ENCODE results near the gene TRIM65. TPM values are rescaled to one million over a fixed set of nuclear protein-coding genes. Genes with fewer than 3 reads are reported as not detected.

Gene TRIM65
- total and polyA plus RNA-seq, 2 of the 13 experiments (the other 11 are each of a cell fraction or from before 2014, with no cell fraction given): 10.3 to 22.4 TPM

DNA sequence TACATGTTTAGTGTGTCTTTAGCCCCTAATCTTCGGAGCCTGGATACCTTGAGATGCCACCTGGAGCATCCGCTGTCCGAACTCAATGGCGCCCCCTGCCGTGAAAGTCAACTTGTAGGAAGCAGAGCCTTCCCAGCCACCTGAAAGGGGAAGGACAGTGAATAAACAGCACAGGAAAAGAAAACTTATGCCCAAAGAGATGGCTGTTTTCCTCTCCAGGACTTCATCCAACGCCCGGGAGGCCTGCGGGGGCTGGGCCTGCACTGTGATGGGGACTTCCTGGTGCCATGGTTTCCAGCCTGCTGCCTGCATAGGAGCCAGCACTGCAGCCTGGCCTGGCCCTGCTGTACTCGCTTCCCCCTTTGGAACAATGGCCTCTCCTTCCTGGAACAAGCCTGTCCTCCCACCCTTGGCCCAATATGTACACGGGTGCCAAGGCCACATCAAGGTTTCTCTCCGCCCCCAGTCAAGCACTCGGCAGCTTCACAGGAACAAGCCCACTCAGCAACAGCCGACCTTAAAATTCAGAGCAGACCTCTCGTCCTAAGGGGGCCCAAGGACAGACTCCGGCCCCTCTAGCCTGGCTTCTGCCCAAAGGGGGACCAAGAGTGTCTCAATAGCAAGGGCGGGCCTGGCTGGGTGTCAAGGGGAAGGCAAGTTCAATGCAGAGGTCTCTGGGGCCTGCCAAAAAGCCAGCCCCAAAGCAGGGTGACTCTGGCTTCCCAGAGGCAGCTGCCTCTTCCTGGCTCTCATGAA, 48.0 kb downstream of the TRIM65 start (continued):
- TF ChIP-seq, protein P1, sequence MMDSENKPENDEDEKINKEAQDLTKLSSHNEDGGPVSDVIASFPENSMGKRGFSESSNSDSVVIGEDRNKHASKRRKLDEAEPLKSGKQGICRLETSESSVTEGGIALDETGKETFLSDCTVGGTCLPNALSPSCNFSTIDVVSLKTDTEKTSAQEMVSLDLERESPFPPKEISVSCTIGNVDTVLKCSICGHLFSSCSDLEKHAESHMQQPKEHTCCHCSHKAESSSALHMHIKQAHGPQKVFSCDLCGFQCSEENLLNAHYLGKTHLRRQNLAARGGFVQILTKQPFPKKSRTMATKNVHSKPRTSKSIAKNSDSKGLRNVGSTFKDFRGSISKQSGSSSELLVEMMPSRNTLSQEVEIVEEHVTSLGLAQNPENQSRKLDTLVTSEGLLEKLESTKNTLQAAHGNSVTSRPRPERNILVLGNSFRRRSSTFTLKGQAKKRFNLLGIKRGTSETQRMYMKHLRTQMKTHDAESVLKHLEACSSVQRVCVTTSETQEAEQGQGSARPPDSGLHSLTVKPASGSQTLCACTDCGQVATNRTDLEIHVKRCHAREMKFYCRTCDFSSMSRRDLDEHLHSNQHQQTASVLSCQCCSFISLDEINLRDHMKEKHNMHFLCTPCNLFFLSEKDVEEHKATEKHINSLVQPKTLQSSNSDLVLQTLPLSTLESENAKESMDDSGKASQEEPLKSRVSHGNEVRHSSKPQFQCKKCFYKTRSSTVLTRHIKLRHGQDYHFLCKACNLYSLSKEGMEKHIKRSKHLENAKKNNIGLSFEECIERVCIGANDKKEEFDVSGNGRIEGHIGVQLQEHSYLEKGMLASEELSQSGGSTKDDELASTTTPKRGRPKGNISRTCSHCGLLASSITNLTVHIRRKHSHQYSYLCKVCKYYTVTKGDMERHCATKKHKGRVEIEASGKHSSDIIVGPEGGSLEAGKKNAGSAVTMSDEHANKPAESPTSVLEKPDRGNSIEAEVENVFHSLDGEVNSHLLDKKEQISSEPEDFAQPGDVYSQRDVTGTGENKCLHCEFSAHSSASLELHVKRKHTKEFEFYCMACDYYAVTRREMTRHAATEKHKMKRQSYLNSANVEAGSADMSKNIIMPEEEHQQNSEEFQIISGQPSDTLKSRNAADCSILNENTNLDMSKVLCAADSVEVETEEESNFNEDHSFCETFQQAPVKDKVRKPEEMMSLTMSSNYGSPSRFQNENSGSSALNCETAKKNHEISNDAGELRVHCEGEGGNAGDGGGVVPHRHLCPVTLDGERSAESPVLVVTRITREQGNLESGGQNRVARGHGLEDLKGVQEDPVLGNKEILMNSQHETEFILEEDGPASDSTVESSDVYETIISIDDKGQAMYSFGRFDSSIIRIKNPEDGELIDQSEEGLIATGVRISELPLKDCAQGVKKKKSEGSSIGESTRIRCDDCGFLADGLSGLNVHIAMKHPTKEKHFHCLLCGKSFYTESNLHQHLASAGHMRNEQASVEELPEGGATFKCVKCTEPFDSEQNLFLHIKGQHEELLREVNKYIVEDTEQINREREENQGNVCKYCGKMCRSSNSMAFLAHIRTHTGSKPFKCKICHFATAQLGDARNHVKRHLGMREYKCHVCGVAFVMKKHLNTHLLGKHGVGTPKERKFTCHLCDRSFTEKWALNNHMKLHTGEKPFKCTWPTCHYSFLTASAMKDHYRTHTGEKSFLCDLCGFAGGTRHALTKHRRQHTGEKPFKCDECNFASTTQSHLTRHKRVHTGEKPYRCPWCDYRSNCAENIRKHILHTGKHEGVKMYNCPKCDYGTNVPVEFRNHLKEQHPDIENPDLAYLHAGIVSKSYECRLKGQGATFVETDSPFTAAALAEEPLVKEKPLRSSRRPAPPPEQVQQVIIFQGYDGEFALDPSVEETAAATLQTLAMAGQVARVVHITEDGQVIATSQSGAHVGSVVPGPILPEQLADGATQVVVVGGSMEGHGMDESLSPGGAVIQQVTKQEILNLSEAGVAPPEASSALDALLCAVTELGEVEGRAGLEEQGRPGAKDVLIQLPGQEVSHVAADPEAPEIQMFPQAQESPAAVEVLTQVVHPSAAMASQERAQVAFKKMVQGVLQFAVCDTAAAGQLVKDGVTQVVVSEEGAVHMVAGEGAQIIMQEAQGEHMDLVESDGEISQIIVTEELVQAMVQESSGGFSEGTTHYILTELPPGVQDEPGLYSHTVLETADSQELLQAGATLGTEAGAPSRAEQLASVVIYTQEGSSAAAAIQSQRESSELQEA (CRISPR knock-in tag; IDR thresholded peaks at IDR 0.05; ENCODE audit: not compliant biosample characterization): no peak
- TF ChIP-seq ZNF207 (IDR thresholded peaks at IDR 0.05; ENCODE audit: borderline replicate concordance) (no peak), CCDC6 (CRISPR knock-in tag; IDR thresholded peaks at IDR 0.05) (peak; percentile 68; the same call in 1 of the 2 replicates), ZKSCAN1 (IDR thresholded peaks at IDR 0.05; ENCODE audit: low read length) (no peak), NR2F6 (IDR thresholded peaks at IDR 0.05) (peak; percentile 39; the same call in 1 of the 2 replicates), NR2F6 (CRISPR knock-in tag; IDR thresholded peaks at IDR 0.05) (peak; percentile 27; the same call in 1 of the 2 replicates), ZNF263 (CRISPR knock-in tag; IDR thresholded peaks at IDR 0.05) (peak; percentile 67), ZNF121 (CRISPR knock-in tag; IDR thresholded peaks at IDR 0.05) (0 out of 2 replicates have a peak, but pooled peaks have one; percentile 28)
- TF ChIP-seq, protein P2, sequence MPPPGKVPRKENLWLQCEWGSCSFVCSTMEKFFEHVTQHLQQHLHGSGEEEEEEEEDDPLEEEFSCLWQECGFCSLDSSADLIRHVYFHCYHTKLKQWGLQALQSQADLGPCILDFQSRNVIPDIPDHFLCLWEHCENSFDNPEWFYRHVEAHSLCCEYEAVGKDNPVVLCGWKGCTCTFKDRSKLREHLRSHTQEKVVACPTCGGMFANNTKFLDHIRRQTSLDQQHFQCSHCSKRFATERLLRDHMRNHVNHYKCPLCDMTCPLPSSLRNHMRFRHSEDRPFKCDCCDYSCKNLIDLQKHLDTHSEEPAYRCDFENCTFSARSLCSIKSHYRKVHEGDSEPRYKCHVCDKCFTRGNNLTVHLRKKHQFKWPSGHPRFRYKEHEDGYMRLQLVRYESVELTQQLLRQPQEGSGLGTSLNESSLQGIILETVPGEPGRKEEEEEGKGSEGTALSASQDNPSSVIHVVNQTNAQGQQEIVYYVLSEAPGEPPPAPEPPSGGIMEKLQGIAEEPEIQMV (CRISPR knock-in tag; IDR thresholded peaks at IDR 0.05; ENCODE audit: low read depth): peak; percentile 76; the same call in 1 of the 2 replicates
- TF ChIP-seq, protein P3, sequence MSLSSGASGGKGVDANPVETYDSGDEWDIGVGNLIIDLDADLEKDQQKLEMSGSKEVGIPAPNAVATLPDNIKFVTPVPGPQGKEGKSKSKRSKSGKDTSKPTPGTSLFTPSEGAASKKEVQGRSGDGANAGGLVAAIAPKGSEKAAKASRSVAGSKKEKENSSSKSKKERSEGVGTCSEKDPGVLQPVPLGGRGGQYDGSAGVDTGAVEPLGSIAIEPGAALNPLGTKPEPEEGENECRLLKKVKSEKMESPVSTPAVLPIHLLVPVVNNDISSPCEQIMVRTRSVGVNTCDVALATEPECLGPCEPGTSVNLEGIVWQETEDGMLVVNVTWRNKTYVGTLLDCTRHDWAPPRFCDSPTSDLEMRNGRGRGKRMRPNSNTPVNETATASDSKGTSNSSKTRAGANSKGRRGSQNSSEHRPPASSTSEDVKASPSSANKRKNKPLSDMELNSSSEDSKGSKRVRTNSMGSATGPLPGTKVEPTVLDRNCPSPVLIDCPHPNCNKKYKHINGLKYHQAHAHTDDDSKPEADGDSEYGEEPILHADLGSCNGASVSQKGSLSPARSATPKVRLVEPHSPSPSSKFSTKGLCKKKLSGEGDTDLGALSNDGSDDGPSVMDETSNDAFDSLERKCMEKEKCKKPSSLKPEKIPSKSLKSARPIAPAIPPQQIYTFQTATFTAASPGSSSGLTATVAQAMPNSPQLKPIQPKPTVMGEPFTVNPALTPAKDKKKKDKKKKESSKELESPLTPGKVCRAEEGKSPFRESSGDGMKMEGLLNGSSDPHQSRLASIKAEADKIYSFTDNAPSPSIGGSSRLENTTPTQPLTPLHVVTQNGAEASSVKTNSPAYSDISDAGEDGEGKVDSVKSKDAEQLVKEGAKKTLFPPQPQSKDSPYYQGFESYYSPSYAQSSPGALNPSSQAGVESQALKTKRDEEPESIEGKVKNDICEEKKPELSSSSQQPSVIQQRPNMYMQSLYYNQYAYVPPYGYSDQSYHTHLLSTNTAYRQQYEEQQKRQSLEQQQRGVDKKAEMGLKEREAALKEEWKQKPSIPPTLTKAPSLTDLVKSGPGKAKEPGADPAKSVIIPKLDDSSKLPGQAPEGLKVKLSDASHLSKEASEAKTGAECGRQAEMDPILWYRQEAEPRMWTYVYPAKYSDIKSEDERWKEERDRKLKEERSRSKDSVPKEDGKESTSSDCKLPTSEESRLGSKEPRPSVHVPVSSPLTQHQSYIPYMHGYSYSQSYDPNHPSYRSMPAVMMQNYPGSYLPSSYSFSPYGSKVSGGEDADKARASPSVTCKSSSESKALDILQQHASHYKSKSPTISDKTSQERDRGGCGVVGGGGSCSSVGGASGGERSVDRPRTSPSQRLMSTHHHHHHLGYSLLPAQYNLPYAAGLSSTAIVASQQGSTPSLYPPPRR (CRISPR knock-in tag; IDR thresholded peaks at IDR 0.05; ENCODE audit: borderline replicate concordance): peak; percentile 68; the same call in 1 of the 2 replicates
- TF ChIP-seq, protein P4, sequence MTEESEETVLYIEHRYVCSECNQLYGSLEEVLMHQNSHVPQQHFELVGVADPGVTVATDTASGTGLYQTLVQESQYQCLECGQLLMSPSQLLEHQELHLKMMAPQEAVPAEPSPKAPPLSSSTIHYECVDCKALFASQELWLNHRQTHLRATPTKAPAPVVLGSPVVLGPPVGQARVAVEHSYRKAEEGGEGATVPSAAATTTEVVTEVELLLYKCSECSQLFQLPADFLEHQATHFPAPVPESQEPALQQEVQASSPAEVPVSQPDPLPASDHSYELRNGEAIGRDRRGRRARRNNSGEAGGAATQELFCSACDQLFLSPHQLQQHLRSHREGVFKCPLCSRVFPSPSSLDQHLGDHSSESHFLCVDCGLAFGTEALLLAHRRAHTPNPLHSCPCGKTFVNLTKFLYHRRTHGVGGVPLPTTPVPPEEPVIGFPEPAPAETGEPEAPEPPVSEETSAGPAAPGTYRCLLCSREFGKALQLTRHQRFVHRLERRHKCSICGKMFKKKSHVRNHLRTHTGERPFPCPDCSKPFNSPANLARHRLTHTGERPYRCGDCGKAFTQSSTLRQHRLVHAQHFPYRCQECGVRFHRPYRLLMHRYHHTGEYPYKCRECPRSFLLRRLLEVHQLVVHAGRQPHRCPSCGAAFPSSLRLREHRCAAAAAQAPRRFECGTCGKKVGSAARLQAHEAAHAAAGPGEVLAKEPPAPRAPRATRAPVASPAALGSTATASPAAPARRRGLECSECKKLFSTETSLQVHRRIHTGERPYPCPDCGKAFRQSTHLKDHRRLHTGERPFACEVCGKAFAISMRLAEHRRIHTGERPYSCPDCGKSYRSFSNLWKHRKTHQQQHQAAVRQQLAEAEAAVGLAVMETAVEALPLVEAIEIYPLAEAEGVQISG (CRISPR knock-in tag; IDR thresholded peaks at IDR 0.05): peak; percentile 53; the same call in 1 of the 2 replicates

All from HepG2 (cell line).